Heart left ventricle (tissue), 13 donors: ENCODE results near the gene HUS1B.

Experiments
- POLR2A ChIP-seq, 2 donors: fragments of 450-650 bp; IDR thresholded peaks; one replicate each; pipeline ENCODE4 v1.6.1; 2017; ENCODE audit warnings: antibody characterized with exemption in 2 of 2, mild to moderate bottlenecking in 2 of 2, moderate library complexity in 2 of 2
- TF ChIP-seq, protein P1 (sequence below), 12 donors: fragments of 200-600 bp; sonication (generic) in 4 of 12; IDR thresholded peaks; one replicate each; pipeline versions ENCODE4 v1.5.0 to v1.8.0; 2018 to 2022; ENCODE audit warnings: antibody characterized with exemption in 12 of 12, mild to moderate bottlenecking in 5 of 12
- donor health status: ischemic (EF 13 %, LVEDD 7.1; RV severe dilation, severe dysfunction).
- donor health status: DM: no; HTN: yes; CAD: no.
- donor health status: DM: no; HTN: no; CAD: no.
- donor health status: ischemic (EF 25% LVEDD 6.9; RV normal size, moderate dysfunction).
- donor health status: ischemic (EF 25% LVEDD 5.7; RV mildly dilated, moderate dysfunction).
- donor health status: ischemic (EF 35%, LVEDD 5.7; RV mildly dilated, moderate dysfunction).
- donor health status: nonischemic (EF 11% LVEDD 7.7; RV severe dilation, severe dysfunction).
- donor health status: DM: yes; HTN: yes; CAD: no.
- donor health status: PGD.
- donor health status: ischemic (EF 29% LVEDD 5.4; RV normal size, mild dysfunction).
- donor health status: nonischemic (EF 23%, LVEDD 6.1; RV moderate dilation, normal function).

DNA sequence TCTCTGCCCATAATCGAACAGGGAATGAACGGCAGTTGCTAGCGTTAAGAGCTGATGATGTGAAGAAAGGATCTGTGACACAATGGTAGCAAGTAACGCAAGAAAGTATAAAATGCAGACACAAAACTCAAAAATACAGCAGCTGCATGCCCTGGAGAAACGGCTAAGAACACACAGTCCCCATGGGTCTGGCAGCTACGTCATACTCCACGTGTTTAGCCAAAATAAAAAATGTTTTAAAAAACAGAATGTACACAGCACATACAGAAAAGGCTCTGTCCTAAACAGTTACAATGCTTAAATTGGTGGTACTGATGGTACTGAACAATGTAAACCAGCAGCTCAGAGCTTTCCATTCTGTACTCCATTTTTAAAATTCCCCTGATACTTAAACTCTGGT, 34.4 kb downstream of the HUS1B start:
- TF ChIP-seq, protein P1, sequence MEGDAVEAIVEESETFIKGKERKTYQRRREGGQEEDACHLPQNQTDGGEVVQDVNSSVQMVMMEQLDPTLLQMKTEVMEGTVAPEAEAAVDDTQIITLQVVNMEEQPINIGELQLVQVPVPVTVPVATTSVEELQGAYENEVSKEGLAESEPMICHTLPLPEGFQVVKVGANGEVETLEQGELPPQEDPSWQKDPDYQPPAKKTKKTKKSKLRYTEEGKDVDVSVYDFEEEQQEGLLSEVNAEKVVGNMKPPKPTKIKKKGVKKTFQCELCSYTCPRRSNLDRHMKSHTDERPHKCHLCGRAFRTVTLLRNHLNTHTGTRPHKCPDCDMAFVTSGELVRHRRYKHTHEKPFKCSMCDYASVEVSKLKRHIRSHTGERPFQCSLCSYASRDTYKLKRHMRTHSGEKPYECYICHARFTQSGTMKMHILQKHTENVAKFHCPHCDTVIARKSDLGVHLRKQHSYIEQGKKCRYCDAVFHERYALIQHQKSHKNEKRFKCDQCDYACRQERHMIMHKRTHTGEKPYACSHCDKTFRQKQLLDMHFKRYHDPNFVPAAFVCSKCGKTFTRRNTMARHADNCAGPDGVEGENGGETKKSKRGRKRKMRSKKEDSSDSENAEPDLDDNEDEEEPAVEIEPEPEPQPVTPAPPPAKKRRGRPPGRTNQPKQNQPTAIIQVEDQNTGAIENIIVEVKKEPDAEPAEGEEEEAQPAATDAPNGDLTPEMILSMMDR (IDR thresholded peaks at IDR 0.05) = no peak
- no peak for TF ChIP-seq POLR2A (IDR thresholded peaks at IDR 0.05)
